HepG2 (cell line): Measurements from ENCODE around the gene ARHGEF40. TPM values are rescaled to one million over a fixed set of nuclear protein-coding genes. Genes with fewer than 3 reads are reported as not detected.
A peak's percentile ranks its signal among the peaks of the same experiment; 100 is the strongest.

Source experiments
- ADNP ChIP-seq: sonication (generic); formaldehyde crosslinking; IDR thresholded peaks from 2 replicates; pipeline ENCODE4 v1.4.0; 2020; ENCODE audit warnings: missing genetic modification reagents
- AGO1 ChIP-seq: fragments of 200-400 bp; formaldehyde crosslinking; IDR thresholded peaks from 2 replicates; pipeline ENCODE4 v1.6.1; 2017; ENCODE audit warnings: mild to moderate bottlenecking, low read depth, low read length, moderate library complexity; ENCODE audit not compliant: poor library complexity, severe bottlenecking
- ELF1 ChIP-seq: sonication (generic); formaldehyde crosslinking; IDR thresholded peaks from 2 replicates; pipeline ENCODE4 v1.4.0; 2020; ENCODE audit warnings: missing genetic modification reagents
- ETV6 ChIP-seq: sonication (generic); formaldehyde crosslinking; conservative IDR thresholded peaks from 2 replicates; pipeline ENCODE4 v1.4.0; 2020; ENCODE audit warnings: missing genetic modification reagents
- FOXP1 ChIP-seq, 2 experiments: fragments of 450-650 bp in 1 of 2; IDR thresholded peaks; 2 replicates each; pipeline ENCODE4 v1.6.1; 2017 to 2018; ENCODE audit warnings: antibody characterized with exemption in 1 of 2
- FOXP4 ChIP-seq: sonication (generic); formaldehyde crosslinking; IDR thresholded peaks from 2 replicates; pipeline ENCODE4 v1.4.0; 2020; ENCODE audit warnings: missing genetic modification reagents
- MBNL3 ChIP-seq: fragments of 250-450 bp; sonication (Bioruptor Pico); conservative IDR thresholded peaks from 2 replicates; pipeline ENCODE4 v1.8.0; 2022; ENCODE audit warnings: mild to moderate bottlenecking, inconsistent platforms
- MTERF4 ChIP-seq: sonication (generic); formaldehyde crosslinking; IDR thresholded peaks from 2 replicates; pipeline ENCODE4 v1.8.0; 2023; ENCODE audit warnings: mild to moderate bottlenecking, missing genetic modification reagents
- MYPOP ChIP-seq: sonication (generic); formaldehyde crosslinking; IDR thresholded peaks from 2 replicates; pipeline ENCODE4 v1.8.1; 2023; ENCODE audit warnings: mild to moderate bottlenecking, moderate library complexity, missing genetic modification reagents
- NR3C1 ChIP-seq: sonication (generic); formaldehyde crosslinking; IDR thresholded peaks from 2 replicates; pipeline ENCODE4 v1.4.0; 2020; ENCODE audit warnings: missing genetic modification reagents
- PHF8 ChIP-seq: sonication (generic); formaldehyde crosslinking; IDR thresholded peaks from 2 replicates; pipeline ENCODE4 v1.5.0; 2020; ENCODE audit warnings: missing genetic modification reagents
- POLR2AphosphoS5 ChIP-seq: IDR thresholded peaks from 2 replicates; pipeline ENCODE4 v1.6.1; 2012; ENCODE audit warnings: low read depth, low read length
- RBAK ChIP-seq: sonication (generic); formaldehyde crosslinking; IDR thresholded peaks from 2 replicates; pipeline ENCODE4 v1.5.1; 2020; ENCODE audit warnings: mild to moderate bottlenecking, missing genetic modification reagents
- RBM39 ChIP-seq: fragments of 200-400 bp; formaldehyde crosslinking; IDR thresholded peaks from one replicate; pipeline ENCODE4 v1.6.1; 2018; ENCODE audit warnings: antibody characterized with exemption, mild to moderate bottlenecking, low read depth, low read length; ENCODE audit not compliant: poor library complexity, severe bottlenecking
- SNRNP70 ChIP-seq: fragments of 200-400 bp; formaldehyde crosslinking; IDR thresholded peaks from 2 replicates; pipeline ENCODE4 v1.6.1; 2017; ENCODE audit warnings: mild to moderate bottlenecking, low read depth, low read length, moderate library complexity
- SP140L ChIP-seq: sonication (generic); formaldehyde crosslinking; IDR thresholded peaks from 2 replicates; pipeline ENCODE4 v1.4.0; 2020; ENCODE audit warnings: missing genetic modification reagents, borderline replicate concordance
- SUZ12 ChIP-seq: fragments of 150-350 bp; IDR thresholded peaks from 2 replicates; pipeline ENCODE4 v1.6.1; 2014; ENCODE audit warnings: low read depth, low read length
- TAF1 ChIP-seq: sonication (generic); formaldehyde crosslinking; IDR thresholded peaks from 2 replicates; pipeline ENCODE4 v1.4.0; 2020; ENCODE audit warnings: missing genetic modification reagents
- TBL1XR1 ChIP-seq: fragments of 150-350 bp; IDR thresholded peaks from 2 replicates; pipeline ENCODE4 v1.6.1; 2014; ENCODE audit warnings: borderline replicate concordance, low read length; ENCODE audit not compliant: partially characterized antibody
- TEAD3 ChIP-seq: optimal IDR thresholded peaks from 2 replicates; pipeline ENCODE3; 2016; ENCODE audit warnings: borderline replicate concordance
- ZC3H13 ChIP-seq: sonication (generic); formaldehyde crosslinking; IDR thresholded peaks from 2 replicates; pipeline ENCODE4 v1.8.1; 2023; ENCODE audit warnings: mild to moderate bottlenecking, missing genetic modification reagents, moderate library complexity
- ZNF260 ChIP-seq: sonication (generic); formaldehyde crosslinking; IDR thresholded peaks from 2 replicates; pipeline ENCODE4 v1.4.0; 2020; ENCODE audit warnings: missing genetic modification reagents, low read depth, mild to moderate bottlenecking, borderline replicate concordance
- ZNF460 ChIP-seq: sonication (generic); formaldehyde crosslinking; IDR thresholded peaks from 2 replicates; pipeline ENCODE4 v1.5.1; 2020; ENCODE audit warnings: missing genetic modification reagents, mild to moderate bottlenecking, borderline replicate concordance
- ZNF552 ChIP-seq: sonication (generic); formaldehyde crosslinking; IDR thresholded peaks from 2 replicates; pipeline ENCODE4 v1.9.0; 2022; ENCODE audit warnings: missing genetic modification reagents, mild to moderate bottlenecking, borderline replicate concordance
- ZSCAN31 ChIP-seq: sonication (generic); formaldehyde crosslinking; IDR thresholded peaks from 2 replicates; pipeline ENCODE4 v1.5.0; 2020; ENCODE audit warnings: low read depth, mild to moderate bottlenecking, missing genetic modification reagents
- polyA plus RNA-seq, 8 experiments: library from polyadenylated mRNA; depleted of rRNA in 3 of 8; stranded (reverse) in 7 of 8; unstranded in 1 of 8; fragments of >200 nt; fragmentation: Illumina TruSeq in 4 of 8; extraction: Trizol in 4 of 8; gene quantifications; 2 replicates each; pipeline versions ENCODE4 v1.2.1 to v1.2.3, GENCODE V29; 2011 to 2016; ENCODE audit warnings: low read depth in 4 of 8, missing spikeins in 1 of 8, mixed read lengths in 1 of 8; ENCODE audit not compliant: insufficient read depth in 1 of 8
- total RNA-seq, 5 experiments: library from RNA; depleted of rRNA; stranded (reverse); fragments of >200 nt; fragmentation: Illumina TruSeq; extraction: Trizol; gene quantifications; 2 replicates each; pipeline ENCODE4 v1.2.3, GENCODE V29; 2016; ENCODE audit warnings: low read depth in 1 of 5
- TF ChIP-seq, protein P1 (sequence below): IDR thresholded peaks from 2 replicates; pipeline ENCODE4 v1.6.1; 2016; ENCODE audit warnings: mild to moderate bottlenecking, missing biosample characterization, missing genetic modification reagents

The ARHGEF40 gene
- total and polyA plus RNA-seq, 2 of the 13 experiments (the other 11 are each of a cell fraction or from before 2014, with no cell fraction given): 28.1 to 78.1 TPM

- TF ChIP-seq POLR2AphosphoS5: peak; percentile 63
- peak; percentile 6 for TF ChIP-seq TEAD3 (CRISPR knock-in tag)
- no peak for TF ChIP-seq ZC3H13 (CRISPR knock-in tag)
- no peak for TF ChIP-seq FOXP1 (IDR thresholded peaks at IDR 0.05)
- 0 out of 2 replicates have a peak, but pooled peaks have one; percentile 55 for TF ChIP-seq FOXP1 (CRISPR knock-in tag; IDR thresholded peaks at IDR 0.05)
- no peak for TF ChIP-seq SUZ12
- no peak for TF ChIP-seq RBM39
- no peak for TF ChIP-seq TBL1XR1
- no peak for TF ChIP-seq ZNF460 (CRISPR knock-in tag)
- peak; percentile 44; the same call in 1 of the 2 replicates for TF ChIP-seq TAF1
- peak; percentile 60; the same call in 1 of the 2 replicates for TF ChIP-seq FOXP4
- no peak for TF ChIP-seq SNRNP70
- TF ChIP-seq SP140L (CRISPR knock-in tag): no peak
- TF ChIP-seq MBNL3 (CRISPR knock-in tag): no peak
- TF ChIP-seq, protein P1, sequence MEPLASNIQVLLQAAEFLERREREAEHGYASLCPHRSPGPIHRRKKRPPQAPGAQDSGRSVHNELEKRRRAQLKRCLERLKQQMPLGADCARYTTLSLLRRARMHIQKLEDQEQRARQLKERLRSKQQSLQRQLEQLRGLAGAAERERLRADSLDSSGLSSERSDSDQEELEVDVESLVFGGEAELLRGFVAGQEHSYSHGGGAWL (CRISPR knock-in tag): no peak
- peak; percentile 6; the same call in 1 of the 2 replicates for TF ChIP-seq ZSCAN31 (CRISPR knock-in tag)
- TF ChIP-seq ADNP (CRISPR knock-in tag): no peak
- TF ChIP-seq ZNF552 (CRISPR knock-in tag): 0 out of 2 replicates have a peak, but pooled peaks have one; percentile 33
- no peak for TF ChIP-seq RBAK (CRISPR knock-in tag)
- no peak for TF ChIP-seq AGO1
- TF ChIP-seq ZNF260 (CRISPR knock-in tag): no peak
- no peak for TF ChIP-seq NR3C1 (CRISPR knock-in tag)
- no peak for TF ChIP-seq MYPOP (CRISPR knock-in tag)
- no peak for TF ChIP-seq ETV6 (CRISPR knock-in tag)
- TF ChIP-seq MTERF4: no peak
- TF ChIP-seq ELF1: peak; percentile 52; the same call in 1 of the 2 replicates
- TF ChIP-seq PHF8: 0 out of 2 replicates have a peak, but pooled peaks have one; percentile 21
These were observed 31.4 kb upstream of the ARHGEF40 start (continued) for GRCh38 chr14:21038441-21039422.
